HTR-8/SVneo (cell line): ENCODE data around the gene MSRB3.

Source experiments
- DNase-seq: peaks from one replicate; pipeline ENCODE4 v3.0.0; 2011; ENCODE audit warnings: low spot score, mixed read lengths; ENCODE audit not compliant: insufficient read length
- FAIRE-seq: peaks from 2 replicates; lab custom pipeline; 2011; peaks lifted over from hg19 to GRCh38; lab: Jason Lieb, UNC

Gene MSRB3

GRCh38 chr12:65323070-65323469 is 44.6 kb downstream of the MSRB3 start:
- DNase-seq = no peak
- FAIRE-seq = no peak

DNA sequence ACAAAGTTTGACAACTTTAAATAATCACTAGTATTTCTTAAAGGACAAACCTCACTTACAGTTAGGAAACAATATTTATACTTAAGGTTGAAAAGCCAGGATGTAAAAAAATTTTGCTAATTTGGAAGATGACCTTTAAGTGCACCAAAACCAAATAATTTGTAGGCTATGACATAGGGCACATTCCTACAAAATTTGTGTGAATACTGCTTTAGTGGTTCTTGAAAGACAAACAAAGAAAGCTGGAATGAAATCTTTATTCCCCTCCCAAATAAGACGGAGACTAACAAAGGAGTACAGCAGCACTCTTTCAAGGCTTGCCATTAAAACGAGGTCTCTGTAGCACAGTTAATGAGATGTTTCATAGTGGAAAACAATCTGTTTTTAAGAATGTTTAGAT is 45.6 kb downstream of the MSRB3 start:
- FAIRE-seq (no peak), DNase-seq (no peak)

DNA sequence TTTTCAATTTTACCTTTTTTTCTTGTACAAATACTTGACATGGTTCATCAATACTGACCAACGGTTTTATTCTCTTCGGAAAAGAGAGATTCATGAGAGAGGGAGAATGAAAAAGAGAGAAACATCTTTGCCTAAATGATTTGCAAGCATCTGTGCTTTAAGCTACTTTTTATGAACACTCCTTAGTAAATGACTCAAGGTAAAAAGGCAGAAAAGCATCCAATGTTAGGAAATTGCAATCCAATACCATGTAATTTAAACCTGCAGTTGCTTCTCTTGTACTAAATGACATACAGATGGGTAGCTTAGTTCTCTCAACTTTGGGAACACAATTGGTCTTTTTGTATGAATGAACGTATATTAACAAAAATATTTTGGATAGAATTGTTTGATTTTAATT is 46.1 kb downstream of the MSRB3 start:
- no peak for DNase-seq
- FAIRE-seq = no peak

- DNase-seq = no peak
- FAIRE-seq = no peak
Observed at GRCh38 chr12:65325183-65325582, 46.7 kb downstream of the MSRB3 start.

DNA sequence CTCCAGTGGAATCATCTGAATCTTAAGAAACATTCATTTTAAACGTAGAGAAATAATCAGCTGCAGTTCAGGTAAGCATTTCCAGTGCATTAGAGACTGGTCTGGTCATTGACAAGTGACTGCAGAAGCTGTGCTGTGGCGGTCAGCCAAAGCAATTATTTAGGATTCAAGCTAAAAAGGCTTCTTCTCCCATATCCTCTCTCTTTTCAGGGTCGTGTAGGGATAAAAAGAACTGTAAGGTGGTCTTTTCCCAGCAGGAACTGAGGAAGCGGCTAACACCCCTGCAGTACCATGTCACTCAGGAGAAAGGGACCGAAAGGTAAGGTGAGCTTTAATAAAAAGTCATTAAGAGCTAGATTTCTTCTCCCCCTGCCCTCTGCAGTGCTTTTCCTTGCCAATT is 48.1 kb downstream of the MSRB3 start:
- DNase-seq (no peak), FAIRE-seq (no peak)

- FAIRE-seq = no peak
- DNase-seq = no peak
Observed at GRCh38 chr12:65327207-65328076, 49.0 kb downstream of the MSRB3 start.

DNA sequence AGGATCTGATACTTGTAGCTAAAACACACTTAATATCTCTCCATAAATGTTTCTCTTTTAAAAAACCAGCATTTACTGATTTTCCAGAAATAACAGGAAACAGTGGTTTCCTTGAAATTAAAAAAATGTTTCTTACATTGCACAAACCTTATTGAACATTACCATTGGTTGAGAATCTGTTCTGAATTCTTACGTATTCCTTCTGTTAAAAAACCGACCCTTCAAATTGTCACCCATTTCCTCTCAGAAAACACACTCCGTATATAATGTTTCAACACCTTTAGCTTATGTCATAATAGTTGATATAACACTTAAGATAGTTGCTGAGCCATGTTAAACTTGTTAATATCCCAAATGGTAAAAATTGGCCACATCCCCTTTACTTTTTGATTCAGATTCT is 51.2 kb downstream of the MSRB3 start:
- no peak for FAIRE-seq
- DNase-seq = no peak

DNA sequence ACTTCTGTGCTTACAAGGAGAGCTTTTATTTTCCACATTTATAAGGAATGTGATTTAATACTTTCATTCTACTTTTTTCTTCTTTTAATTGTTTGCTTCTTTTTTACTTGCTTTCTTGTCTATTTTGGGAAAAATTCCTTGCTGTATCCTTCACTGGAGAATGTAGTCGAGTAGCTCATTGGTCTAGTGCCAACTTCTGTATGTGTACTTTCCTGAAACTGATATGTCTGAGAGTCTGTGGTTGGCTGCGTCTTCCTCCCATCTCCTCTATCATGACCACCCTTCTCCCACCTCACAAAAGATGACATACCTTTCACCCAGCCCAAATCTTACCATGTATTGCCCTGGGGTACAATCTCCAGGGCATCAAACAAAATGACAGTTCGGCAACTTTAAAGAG is 51.8 kb downstream of the MSRB3 start:
- DNase-seq (no peak), FAIRE-seq (no peak)

DNA sequence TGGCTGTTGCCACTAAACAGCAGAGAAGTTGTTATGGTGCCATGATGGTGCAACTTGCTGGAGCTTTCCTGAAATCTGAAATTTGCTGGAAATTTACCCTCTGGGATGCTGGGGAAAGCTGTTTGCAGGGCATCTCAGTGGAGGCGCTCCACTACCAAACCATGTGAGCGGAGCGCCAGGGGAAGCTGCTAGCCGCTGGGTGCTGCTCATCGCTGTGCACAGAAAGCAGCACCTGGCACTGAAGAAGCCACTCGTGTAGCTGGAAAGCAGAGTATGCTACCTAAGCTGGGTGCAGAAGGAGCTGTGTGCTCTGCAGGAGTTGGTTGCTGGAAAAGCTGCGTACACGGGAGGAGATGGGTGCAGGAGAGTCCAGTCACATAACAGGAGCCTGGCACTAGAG is 53.0 kb downstream of the MSRB3 start:
- FAIRE-seq (no peak), DNase-seq (no peak)

DNA sequence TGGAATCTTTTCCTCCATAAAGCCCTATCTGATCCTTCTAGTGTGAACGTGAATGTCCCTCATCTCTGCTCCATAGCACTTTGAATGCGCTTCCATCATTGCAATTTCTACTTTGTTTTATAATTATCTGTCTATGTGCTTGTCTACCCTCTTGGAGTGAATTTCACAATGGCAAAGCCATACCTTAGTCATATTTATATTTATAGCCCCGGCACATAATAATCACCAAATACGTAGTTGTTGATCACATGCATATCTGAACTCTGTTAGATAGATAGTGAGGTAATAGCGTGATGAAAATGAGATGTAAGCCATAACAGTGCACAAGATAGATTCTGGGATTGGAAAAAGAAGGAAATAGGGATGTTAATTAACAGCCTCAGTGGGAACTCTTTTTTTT is 55.2 kb downstream of the MSRB3 start:
- FAIRE-seq (no peak), DNase-seq (no peak)

DNA sequence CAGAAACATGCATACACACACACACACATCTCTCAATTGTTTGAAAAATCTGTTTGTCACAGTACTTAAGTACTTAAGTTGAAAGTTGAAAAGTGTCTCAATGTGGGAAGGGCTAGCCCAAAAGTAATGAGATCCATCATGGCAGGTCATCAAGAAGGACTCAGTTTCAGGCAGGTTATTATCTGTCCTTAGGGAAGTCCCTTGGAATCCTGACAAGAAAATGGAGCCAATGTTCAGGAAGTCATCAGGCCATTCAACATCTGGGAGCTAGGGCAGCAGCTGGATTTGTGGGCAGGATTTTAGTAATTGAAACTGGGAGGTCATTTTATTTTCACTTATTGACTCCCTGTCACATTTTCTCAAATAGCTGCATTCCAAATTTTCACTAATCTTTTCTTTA is 56.0 kb downstream of the MSRB3 start:
- no peak for DNase-seq
- FAIRE-seq = no peak

DNA sequence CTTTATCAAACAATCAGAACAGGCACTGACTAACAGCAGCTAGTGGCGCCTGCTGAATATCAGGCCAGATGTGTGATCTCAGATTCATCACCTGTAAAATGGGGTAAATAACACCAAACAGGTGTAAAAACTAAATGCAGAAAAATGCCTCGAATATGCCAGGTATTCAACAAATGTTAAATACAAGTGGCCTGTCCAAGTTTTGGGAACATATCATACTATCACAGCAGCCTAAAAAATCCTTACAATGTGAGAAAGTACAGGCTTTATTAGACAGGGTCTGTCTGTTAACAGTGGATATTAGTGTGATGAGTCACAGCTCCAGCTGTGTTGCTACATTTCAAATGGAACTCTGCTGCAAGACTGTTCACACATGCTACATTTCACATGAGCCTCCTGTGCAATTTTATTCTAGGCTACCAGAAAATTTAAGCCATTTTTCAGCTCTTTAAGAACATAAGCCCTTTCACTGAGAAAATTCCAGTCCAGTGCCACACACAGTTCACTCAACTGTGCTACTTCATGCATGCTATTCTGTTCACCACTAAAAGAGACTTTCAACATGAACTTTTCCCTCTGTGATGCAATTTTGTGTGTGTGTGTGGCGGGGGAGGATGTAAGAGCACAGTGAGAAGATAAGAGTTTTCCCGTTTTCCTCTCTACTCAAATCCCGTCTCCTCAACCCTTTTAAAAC is 56.7 kb downstream of the MSRB3 start:
- DNase-seq (peak; percentile 46), FAIRE-seq (no peak)

- FAIRE-seq (no peak), DNase-seq (no peak)
Observed at GRCh38 chr12:65335981-65336380, 57.5 kb downstream of the MSRB3 start.

- FAIRE-seq (peak; percentile 48), DNase-seq (no peak)
Observed at GRCh38 chr12:65339161-65339560, 60.7 kb downstream of the MSRB3 start.

DNA sequence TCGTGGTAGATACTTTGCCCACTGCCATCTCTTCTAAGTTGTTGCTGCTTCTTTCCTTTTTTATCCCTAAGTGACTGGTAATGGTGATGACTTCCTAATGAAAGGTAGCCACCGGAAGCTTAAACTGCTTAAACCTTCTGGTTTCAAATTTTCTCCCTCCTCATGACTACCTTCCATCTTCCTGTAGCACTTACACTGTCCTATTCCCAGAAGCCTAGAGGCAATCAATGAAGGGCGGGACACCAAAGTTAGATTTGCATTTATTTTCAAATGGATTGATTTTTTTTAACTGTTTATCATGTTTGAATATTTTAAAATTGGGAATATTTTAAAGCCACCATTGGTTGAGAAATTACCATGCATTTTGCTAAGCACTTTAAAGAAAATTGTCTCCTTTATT is 64.7 kb downstream of the MSRB3 start:
- DNase-seq = no peak
- no peak for FAIRE-seq

DNA sequence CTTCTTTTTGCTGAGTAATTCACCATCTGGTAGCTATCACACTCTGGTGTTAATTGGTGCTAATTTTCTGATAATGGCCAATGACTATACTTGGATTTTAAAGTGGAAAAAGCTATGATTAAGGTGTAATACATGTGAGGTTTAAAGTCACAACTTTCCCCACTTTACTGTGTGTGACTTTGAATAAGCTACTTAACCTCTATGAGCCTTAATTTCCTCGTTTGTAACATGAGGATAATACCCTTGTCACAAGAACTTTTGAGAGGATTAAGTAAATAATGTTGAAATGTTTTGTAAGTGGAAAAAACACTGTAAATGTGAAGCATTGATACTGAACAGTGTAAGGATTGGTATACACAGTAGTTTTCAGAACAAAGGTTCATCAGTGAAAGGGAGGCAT is 65.3 kb downstream of the MSRB3 start:
- FAIRE-seq = no peak

DNA sequence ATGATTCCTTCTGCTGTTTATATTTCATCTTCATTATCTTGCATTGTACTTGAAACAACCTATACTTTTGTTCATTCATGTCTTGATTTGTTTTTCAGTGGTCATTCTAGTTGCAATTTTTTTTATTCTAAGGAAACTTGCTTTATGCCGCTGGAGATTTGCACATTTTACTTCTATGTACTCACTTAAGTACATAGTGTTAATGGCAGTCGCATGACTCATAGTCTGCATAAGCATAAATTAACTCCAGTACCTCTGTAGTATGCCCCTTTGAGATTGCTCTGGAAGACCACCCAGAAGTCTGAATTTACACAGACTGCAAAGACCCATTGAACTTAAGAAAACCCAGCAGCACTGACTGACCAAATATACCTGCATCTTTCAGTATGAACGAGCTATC is 77.0 kb downstream of the MSRB3 start:
- DNase-seq (no peak), FAIRE-seq (no peak)

More for the DNA sequence above, 65.3 kb downstream of the MSRB3 start:
- no peak for DNase-seq

GRCh38 chr12:65362234-65363031 is 84.0 kb downstream of the MSRB3 start:
- peak; percentile 26 for FAIRE-seq
- no peak for DNase-seq

- FAIRE-seq (no peak), DNase-seq (peak; percentile 10)
Observed at GRCh38 chr12:65364046-65364445, 85.6 kb downstream of the MSRB3 start.

GRCh38 chr12:65367396-65367795 is 88.9 kb downstream of the MSRB3 start:
- FAIRE-seq (no peak), DNase-seq (no peak)

DNA sequence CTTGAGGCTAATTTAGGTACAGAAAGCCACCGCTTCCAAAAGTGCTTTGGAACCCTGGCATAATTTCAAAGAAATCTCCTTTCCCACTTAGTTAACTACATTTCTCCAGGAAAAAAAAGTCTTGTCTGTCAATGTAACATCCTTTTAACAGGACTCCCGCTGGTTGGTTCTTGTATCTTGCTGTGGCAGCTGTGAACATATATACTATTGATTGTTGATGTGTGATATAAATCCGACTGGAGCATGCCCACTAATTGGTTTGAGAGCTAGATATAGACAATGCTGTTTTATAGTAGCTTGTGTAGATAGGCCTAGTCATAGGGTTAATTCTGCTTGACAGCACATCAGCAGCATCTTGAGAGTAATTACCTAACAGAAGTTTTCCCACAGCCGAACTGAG is 89.6 kb downstream of the MSRB3 start:
- no peak for DNase-seq
- no peak for FAIRE-seq
